H1 (cell line): Measurements from ENCODE around the gene MYBPHL. TPM values are rescaled to one million over a fixed set of nuclear protein-coding genes. Genes with fewer than 3 reads are reported as not detected.

Experiments used
- CTCF ChIA-PET: fragments of 300-600 bp; sonication (Branson Sonifier 250); formaldehyde crosslinking; loops from one replicate; lab custom pipeline; 2021; ENCODE audit not compliant: partially characterized antibody; lab: Charles Lee
- POLR2A ChIA-PET: fragments of 300-600 bp; sonication (Branson Sonifier 250); formaldehyde crosslinking; loops from one replicate; lab custom pipeline; 2021; ENCODE audit warnings: inconsistent platforms; ENCODE audit not compliant: partially characterized antibody; lab: Charles Lee
- DNase-seq, 2 experiments: peaks; one replicate each; pipeline versions ENCODE4 v3.0.0 to v3.0.0-alpha.2; 2010 to 2022; ENCODE audit warnings: low spot score in 2 of 2, low read depth in 1 of 2, mixed read lengths in 1 of 2
- FAIRE-seq: peaks from 2 replicates; lab custom pipeline; 2011; peaks lifted over from hg19 to GRCh38; lab: Jason Lieb, UNC
- H2AFZ ChIP-seq: 2 replicates; pipeline ENCODE4 v1.8.1; 2012; ENCODE audit warnings: low read length, inconsistent platforms
- H2AK5ac ChIP-seq: 2 replicates; pipeline ENCODE4 v1.6.1; 2013; ENCODE audit warnings: low read depth, low read length
- H2BK120ac ChIP-seq: replicated peaks from 2 replicates; pipeline ENCODE3; 2013; ENCODE audit warnings: low read depth, low read length, inconsistent platforms
- H2BK12ac ChIP-seq: 2 replicates; pipeline ENCODE4 v1.6.1; 2013; ENCODE audit warnings: low read depth, low read length
- H2BK15ac ChIP-seq: 2 replicates; pipeline ENCODE4 v1.6.1; 2013; ENCODE audit warnings: low read length
- H2BK20ac ChIP-seq: 2 replicates; pipeline ENCODE4 v1.6.1; 2013; ENCODE audit warnings: low read length
- H2BK5ac ChIP-seq: 2 replicates; pipeline ENCODE4 v1.6.1; 2013; ENCODE audit warnings: low read depth, low read length
- H3K14ac ChIP-seq: 2 replicates; pipeline ENCODE4 v1.6.1; 2013; ENCODE audit warnings: inconsistent platforms; ENCODE audit not compliant: insufficient read length
- H3K18ac ChIP-seq: 2 replicates; pipeline ENCODE4 v1.6.1; 2013; ENCODE audit warnings: low read length; ENCODE audit errors: extremely low read depth
- H3K23ac ChIP-seq: 2 replicates; pipeline ENCODE4 v1.6.1; 2013; ENCODE audit warnings: inconsistent platforms; ENCODE audit not compliant: insufficient read length
- H3K23me2 ChIP-seq: 2 replicates; pipeline ENCODE4 v1.6.1; 2013; ENCODE audit warnings: low read depth, low read length
- H3K27ac ChIP-seq: 2 replicates; pipeline ENCODE4 v1.6.1; 2011; ENCODE audit warnings: low read depth, low read length, inconsistent platforms
- H3K27me3 ChIP-seq, 4 experiments: replicated peaks in 1 of 4; 1 replicate in 1 of 4; 2 replicates in 3 of 4; pipeline versions ENCODE4 v1.6.1 to v1.8.1; 2011 to 2013; ENCODE audit warnings: low read length in 3 of 4, mild to moderate bottlenecking in 3 of 4, inconsistent platforms in 2 of 4, mixed read lengths in 2 of 4, moderate library complexity in 1 of 4; ENCODE audit not compliant: control insufficient read depth in 3 of 4, insufficient read depth in 3 of 4; ENCODE audit errors: extremely low read depth in 1 of 4
- H3K36me3 ChIP-seq, 4 experiments: 2 replicates each; pipeline versions ENCODE4 v1.6.1 to v1.8.1; 2011 to 2013; ENCODE audit warnings: mild to moderate bottlenecking in 4 of 4, low read length in 3 of 4, moderate library complexity in 2 of 4, control low read depth in 1 of 4, inconsistent platforms in 1 of 4; ENCODE audit not compliant: insufficient read depth in 4 of 4, control insufficient read depth in 2 of 4
- H3K4ac ChIP-seq: replicated peaks from 2 replicates; pipeline ENCODE3; 2013; ENCODE audit warnings: low read length, low read depth, mixed read lengths, inconsistent platforms; ENCODE audit not compliant: insufficient read length
- H3K4me1 ChIP-seq, 4 experiments: replicated peaks in 1 of 4; 1 replicate in 1 of 4; 2 replicates in 3 of 4; pipeline versions ENCODE4 v1.6.1 to v1.8.1; 2011 to 2013; ENCODE audit warnings: low read length in 3 of 4, inconsistent platforms in 2 of 4, mixed read lengths in 1 of 4; ENCODE audit not compliant: insufficient read depth in 4 of 4, control insufficient read depth in 3 of 4
- H3K4me2 ChIP-seq, 2 experiments: 2 replicates each; pipeline versions ENCODE4 v1.6.1 to v1.8.1; 2011 to 2013; ENCODE audit warnings: low read depth in 2 of 2, low read length in 2 of 2, control low read depth in 1 of 2, inconsistent platforms in 1 of 2, mild to moderate bottlenecking in 1 of 2; ENCODE audit not compliant: insufficient read depth in 1 of 2
- H3K4me3 ChIP-seq, 4 experiments: fragments of 200-600, 300-600 bp in 1 of 4; sonication (generic), shearing (Covaris generic), sonication (Bioruptor Twin) in 1 of 4; 2 replicates each; pipeline versions ENCODE4 v1.5.1 to v1.8.1; 2011 to 2016; ENCODE audit warnings: low read length in 4 of 4, low read depth in 3 of 4, control low read depth in 2 of 4, inconsistent platforms in 2 of 4, mild to moderate bottlenecking in 2 of 4, mixed read lengths in 1 of 4, moderate library complexity in 1 of 4; ENCODE audit not compliant: insufficient read depth in 2 of 4; ENCODE audit errors: extremely low read depth in 1 of 4
- H3K56ac ChIP-seq: replicated peaks from 2 replicates; pipeline ENCODE3; 2013; ENCODE audit warnings: low read depth, mild to moderate bottlenecking, mixed read lengths, low read length, inconsistent platforms; ENCODE audit not compliant: insufficient read length
- H3K79me1 ChIP-seq: 2 replicates; pipeline ENCODE4 v1.6.1; 2013; ENCODE audit warnings: low read depth, low read length, control low read depth
- H3K79me2 ChIP-seq, 2 experiments: 2 replicates each; pipeline versions ENCODE4 v1.6.1 to v1.8.1; 2012 to 2013; ENCODE audit warnings: low read length in 2 of 2, mild to moderate bottlenecking in 2 of 2, inconsistent platforms in 1 of 2; ENCODE audit not compliant: insufficient read depth in 2 of 2, control insufficient read depth in 1 of 2
- H3K9ac ChIP-seq, 4 experiments: replicated peaks in 1 of 4; 1 replicate in 1 of 4; 2 replicates in 3 of 4; pipeline versions ENCODE4 v1.6.1 to v1.8.1; 2011 to 2013; ENCODE audit warnings: low read depth in 3 of 4, low read length in 3 of 4, control low read depth in 2 of 4, mild to moderate bottlenecking in 2 of 4, moderate library complexity in 2 of 4, inconsistent platforms in 1 of 4; ENCODE audit errors: extremely low read depth in 1 of 4
- H3K9me3 ChIP-seq, 2 experiments: 2 replicates each; pipeline versions ENCODE4 v1.6.1 to v1.8.1; 2012 to 2013; ENCODE audit warnings: mild to moderate bottlenecking in 2 of 2, moderate library complexity in 2 of 2, control low read depth in 1 of 2, inconsistent platforms in 1 of 2, low read depth in 1 of 2, low read length in 1 of 2, mixed read lengths in 1 of 2; ENCODE audit not compliant: insufficient read depth in 2 of 2
- H4K20me1 ChIP-seq, 2 experiments: replicated peaks in 1 of 2; 2 replicates each; pipeline versions ENCODE3 to v1.8.1; 2011 to 2013; ENCODE audit warnings: inconsistent platforms in 2 of 2, low read length in 2 of 2, mild to moderate bottlenecking in 1 of 2; ENCODE audit not compliant: insufficient read depth in 2 of 2, control insufficient read depth in 1 of 2
- H4K5ac ChIP-seq: 2 replicates; pipeline ENCODE4 v1.6.1; 2013; ENCODE audit warnings: low read length, low read depth, mixed read lengths, inconsistent platforms; ENCODE audit not compliant: insufficient read length
- H4K8ac ChIP-seq: 2 replicates; pipeline ENCODE4 v1.8.0; 2013; ENCODE audit warnings: mild to moderate bottlenecking, moderate library complexity, low read length, inconsistent platforms; ENCODE audit not compliant: insufficient read depth; ENCODE audit errors: extremely low read depth
- H4K91ac ChIP-seq: replicated peaks from 2 replicates; pipeline ENCODE3; 2013; ENCODE audit warnings: low read length, mixed read lengths, inconsistent platforms; ENCODE audit not compliant: insufficient read length
- CHD1 ChIP-seq: IDR thresholded peaks from 2 replicates; pipeline ENCODE4 v1.6.1; 2012; ENCODE audit warnings: low read depth, low read length, improper control_type of control experiment
- EZH2 ChIP-seq: fragments of 200-600 bp; sonication (generic); IDR thresholded peaks from 2 replicates; pipeline ENCODE4 v1.7.1; 2012; ENCODE audit warnings: low read depth, mild to moderate bottlenecking, moderate library complexity, low read length, inconsistent platforms; ENCODE audit not compliant: severe bottlenecking
- JUN ChIP-seq: IDR thresholded peaks from 2 replicates; pipeline ENCODE4 v1.6.1; 2011; ENCODE audit warnings: low read depth, mild to moderate bottlenecking, improper control_type of control experiment, low read length
- KDM5A ChIP-seq: fragments of 200-600 bp; IDR thresholded peaks from 2 replicates; pipeline ENCODE4 v1.7.1; 2012; ENCODE audit warnings: mild to moderate bottlenecking, low read length, inconsistent platforms, mixed read lengths
- PHF8 ChIP-seq: fragments of 200-600 bp; sonication (generic); conservative IDR thresholded peaks from 2 replicates; pipeline ENCODE4 v1.7.1; 2012; ENCODE audit warnings: low read depth, mild to moderate bottlenecking, inconsistent platforms, low read length, moderate library complexity
- SIRT6 ChIP-seq: IDR thresholded peaks from one replicate; pipeline ENCODE4 v1.7.1; 2012; ENCODE audit warnings: low read length, inconsistent platforms
- SRF ChIP-seq: IDR thresholded peaks from 2 replicates; pipeline ENCODE4 v1.6.1; 2011; ENCODE audit warnings: mild to moderate bottlenecking, low read depth, low read length, moderate library complexity
- TAF1 ChIP-seq: IDR thresholded peaks from 2 replicates; pipeline ENCODE4 v1.6.1; 2011; ENCODE audit warnings: mild to moderate bottlenecking, low read depth, low read length
- TBP ChIP-seq: IDR thresholded peaks from 2 replicates; pipeline ENCODE4 v1.6.1; 2011; ENCODE audit warnings: low read depth, low read length, improper control_type of control experiment
- YY1 ChIP-seq: IDR thresholded peaks from 2 replicates; pipeline ENCODE4 v1.6.1; 2011; ENCODE audit warnings: low read depth, mild to moderate bottlenecking, low read length
- WGBS, 2 experiments: shearing (Covaris generic) in 1 of 2; methylation state at CpG; one replicate each; pipeline versions ENCODE4 v1.1.6 to v1.1.7; 2013 to 2015; ENCODE audit warnings: low lambda C conversion rate in 2 of 2, mixed read lengths in 2 of 2, inconsistent platforms in 1 of 2, low coverage in 1 of 2, missing lambda C conversion rate in 1 of 2; ENCODE audit not compliant: insufficient replicate concordance in 2 of 2, insufficient coverage in 1 of 2, insufficient read length in 1 of 2; ENCODE audit errors: extremely low coverage in 1 of 2, missing lambda C conversion rate in 1 of 2; 5-methylcytosine and 5-hydroxymethylcytosine counted together
- polyA plus RNA-seq, 7 experiments: library from polyadenylated mRNA; depleted of rRNA in 3 of 7; stranded (reverse) in 5 of 7; unstranded in 2 of 7; fragments of >200 nt in 5 of 7; fragments of 200-250 nt in 2 of 7; gene quantifications; 1 replicate in 5 of 7; 2 replicates in 1 of 7; 4 replicates in 1 of 7; pipeline versions ENCODE4 v1.2.1 to v1.2.3, GENCODE V29; 2011 to 2013; ENCODE audit warnings: missing spikeins in 2 of 7, mixed read lengths in 2 of 7
- total RNA-seq: library from RNA; stranded (reverse); fragmentation: NEBNext Ultra II Directional; extraction: Animal tissue kit (Norgen Biotek cat#: 25700); gene quantifications from 2 replicates; pipeline ENCODE4 v1.2.1, GENCODE V29; 2021
- TF ChIP-seq, protein P1 (sequence below): IDR thresholded peaks from 2 replicates; pipeline ENCODE4 v1.6.1; 2011; ENCODE audit warnings: low read length, improper control_type of control experiment

Gene MYBPHL
- total and polyA plus RNA-seq, 2 of the 8 experiments (the other 6 are each of a cell fraction or from before 2014, with no cell fraction given), result 0.24 to 0.30 TPM

DNA sequence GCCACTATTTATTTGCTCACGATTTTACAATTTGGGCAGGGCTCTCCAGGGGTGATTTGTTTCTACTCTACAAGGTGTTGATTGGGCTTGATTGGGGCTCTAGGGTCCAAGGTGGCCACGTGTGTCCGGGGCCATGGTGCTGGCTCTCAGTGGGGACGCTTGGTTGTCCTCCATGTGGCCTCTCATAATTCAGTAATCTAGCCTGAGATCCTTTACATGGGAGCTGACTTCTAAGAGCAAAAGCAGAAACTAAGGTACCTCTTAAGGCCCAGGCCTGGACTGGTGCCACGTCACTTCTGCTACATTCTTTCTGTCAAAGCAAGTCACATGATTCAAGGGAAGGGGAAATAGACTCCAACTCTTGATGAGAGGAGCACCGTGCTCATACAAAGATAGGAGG lies 15.8 kb downstream of the MYBPHL start:
- H3K14ac ChIP-seq, result no peak overlapping the region
- H3K9ac ChIP-seq, result no peak overlapping the region
- H4K91ac ChIP-seq, result no peak overlapping the region
- no peak for DNase-seq
- no peaks in the 10 kb centered on the region for H3K79me1 ChIP-seq
- ChIA-PET POLR2A (no interaction called here), CTCF (interaction anchor here (1.4 to 1.5 kb wide), 2 partner anchors 41 to 99 kb away, joined by 3 to 5 read pairs; no protein-coding TSS in a partner anchor)
- no peak for TF ChIP-seq SRF
- TF ChIP-seq, protein P1, sequence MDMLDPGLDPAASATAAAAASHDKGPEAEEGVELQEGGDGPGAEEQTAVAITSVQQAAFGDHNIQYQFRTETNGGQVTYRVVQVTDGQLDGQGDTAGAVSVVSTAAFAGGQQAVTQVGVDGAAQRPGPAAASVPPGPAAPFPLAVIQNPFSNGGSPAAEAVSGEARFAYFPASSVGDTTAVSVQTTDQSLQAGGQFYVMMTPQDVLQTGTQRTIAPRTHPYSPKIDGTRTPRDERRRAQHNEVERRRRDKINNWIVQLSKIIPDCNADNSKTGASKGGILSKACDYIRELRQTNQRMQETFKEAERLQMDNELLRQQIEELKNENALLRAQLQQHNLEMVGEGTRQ, result no peak
- no peak for TF ChIP-seq JUN
- TF ChIP-seq TAF1, result no peak
- no peak for TF ChIP-seq CHD1
- TF ChIP-seq KDM5A, result no peak
- TF ChIP-seq YY1, result no peak
- no peak for TF ChIP-seq TBP
- TF ChIP-seq PHF8, result no peak
- TF ChIP-seq EZH2, result no peak
- no peak for TF ChIP-seq SIRT6
- no peaks in the 10 kb centered on the region for H3K36me3 ChIP-seq
- FAIRE-seq, result no peak
- H3K79me2 ChIP-seq, result no peaks in the 10 kb centered on the region
- H3K4me2 ChIP-seq, result no peak overlapping the region
- H3K56ac ChIP-seq, result no peak overlapping the region
- H3K23ac ChIP-seq, result no peak overlapping the region
- no peaks in the 10 kb centered on the region for H3K9me3 ChIP-seq
- H2BK120ac ChIP-seq, result no peak overlapping the region
- no peak overlapping the region for H4K8ac ChIP-seq
- no peak overlapping the region for H3K4ac ChIP-seq
- no peak overlapping the region for H2BK15ac ChIP-seq
- peak overlapping the region; percentile 62; the same call in 1 of the 2 replicates for H2AFZ ChIP-seq
- H4K20me1 ChIP-seq, result no peaks in the 10 kb centered on the region
- H3K27me3 ChIP-seq, result no peaks in the 10 kb centered on the region; a peak in 1 of 7 replicates
- no peak overlapping the region for H2BK20ac ChIP-seq
- no peak overlapping the region for H3K4me3 ChIP-seq
- 95% methylated on average over 6 of the region's 6 CpGs; no CpG with 5 or more reads in 1 of the 2 experiments for WGBS, 2 experiments
- no peak overlapping the region for H2AK5ac ChIP-seq
- H3K23me2 ChIP-seq, result no peaks in the 10 kb centered on the region
- H3K27ac ChIP-seq, result no peak overlapping the region
- H3K4me1 ChIP-seq, result no peaks in the 10 kb centered on the region
- H2BK5ac ChIP-seq, result no peak overlapping the region
- no peak overlapping the region for H4K5ac ChIP-seq
- H3K18ac ChIP-seq, result no peak overlapping the region
- no peak overlapping the region for H2BK12ac ChIP-seq
